ENCODE measurements around the gene MARCHF9.

- TF ChIP-seq CTCF (IDR thresholded peaks at IDR 0.05) (no peak), POLR2A (IDR thresholded peaks at IDR 0.05) (no peak)
Observed at GRCh38 chr12:57760347-57760982, 5.6 kb downstream of the MARCHF9 start.
